SK-N-SH (cell line): Measurements from ENCODE around the gene SLC49A3.

Experiments
- ELF1 ChIP-seq: IDR thresholded peaks from 2 replicates; pipeline ENCODE4 v1.4.0; 2012
- EP300 ChIP-seq, 2 experiments: IDR thresholded peaks; 2 replicates each; pipeline versions ENCODE4 v1.4.0 to v1.6.1; 2012; ENCODE audit warnings: borderline replicate concordance in 1 of 2, low read depth in 1 of 2, low read length in 1 of 2
- JUND ChIP-seq: IDR thresholded peaks from 2 replicates; pipeline ENCODE4 v1.4.0; 2012
- NFIC ChIP-seq: IDR thresholded peaks from 2 replicates; pipeline ENCODE4 v1.4.0; 2012; ENCODE audit warnings: borderline replicate concordance
- RFX5 ChIP-seq: IDR thresholded peaks from 2 replicates; pipeline ENCODE4 v1.6.1; 2012; ENCODE audit warnings: mild to moderate bottlenecking, improper control_type of control experiment, low read length
- TAF1 ChIP-seq: IDR thresholded peaks from 2 replicates; pipeline ENCODE4 v1.6.1; 2012; ENCODE audit warnings: low read depth, mild to moderate bottlenecking, low read length, moderate library complexity, borderline replicate concordance
- YY1 ChIP-seq: IDR thresholded peaks from 2 replicates; pipeline ENCODE4 v1.4.0; 2012; ENCODE audit warnings: low read depth, mild to moderate bottlenecking
- ZBTB33 ChIP-seq: IDR thresholded peaks from 2 replicates; pipeline ENCODE4 v1.4.0; 2012; ENCODE audit warnings: low read depth, borderline replicate concordance
- TF ChIP-seq, protein P1 (sequence below): fragments of 200-600 bp; sonication (generic); IDR thresholded peaks from 2 replicates; pipeline ENCODE4 v1.6.1; 2017; ENCODE audit warnings: antibody characterized with exemption, mild to moderate bottlenecking, moderate library complexity
- TF ChIP-seq, protein P2 (sequence below): fragments of 150-350 bp; IDR thresholded peaks from 2 replicates; pipeline ENCODE4 v1.6.1; 2017; ENCODE audit warnings: antibody characterized with exemption, low read length, low read depth, borderline replicate concordance
- TF ChIP-seq, protein P3 (sequence below): IDR thresholded peaks from 2 replicates; pipeline ENCODE4 v1.6.1; 2012; ENCODE audit warnings: mild to moderate bottlenecking, low read depth, low read length, moderate library complexity

DNA sequence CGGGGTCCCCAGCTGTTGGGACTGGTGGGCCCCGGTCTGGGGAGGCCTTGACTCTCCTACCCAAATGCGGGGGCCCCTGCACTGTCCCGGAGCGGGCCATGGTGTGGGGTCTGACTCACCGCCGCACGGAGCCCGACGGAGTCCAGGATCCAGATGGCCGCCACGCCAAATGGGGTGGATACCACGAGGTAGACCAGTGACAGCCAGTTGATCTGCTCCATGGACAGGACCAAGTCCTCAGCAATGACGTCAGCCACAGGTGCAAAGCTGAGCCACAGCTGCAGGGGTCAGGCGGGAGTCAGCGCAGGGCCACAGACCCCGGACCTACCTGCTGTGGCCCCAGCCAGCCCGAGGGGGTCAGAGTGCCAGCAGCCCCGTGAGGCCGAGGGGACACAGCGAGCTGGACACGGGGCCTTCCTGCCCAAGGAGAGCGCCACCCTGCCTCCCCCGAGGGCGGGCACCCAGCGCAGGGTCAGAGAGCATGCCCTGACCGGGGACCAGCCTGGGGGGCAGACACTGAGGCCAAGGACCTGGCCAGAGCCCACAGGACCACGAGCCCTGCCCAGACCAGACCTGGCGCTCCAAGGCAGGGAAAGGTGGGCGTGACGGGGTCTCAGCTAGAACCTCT lies 2.4 kb downstream of the SLC49A3 start:
- TF ChIP-seq, protein P1, sequence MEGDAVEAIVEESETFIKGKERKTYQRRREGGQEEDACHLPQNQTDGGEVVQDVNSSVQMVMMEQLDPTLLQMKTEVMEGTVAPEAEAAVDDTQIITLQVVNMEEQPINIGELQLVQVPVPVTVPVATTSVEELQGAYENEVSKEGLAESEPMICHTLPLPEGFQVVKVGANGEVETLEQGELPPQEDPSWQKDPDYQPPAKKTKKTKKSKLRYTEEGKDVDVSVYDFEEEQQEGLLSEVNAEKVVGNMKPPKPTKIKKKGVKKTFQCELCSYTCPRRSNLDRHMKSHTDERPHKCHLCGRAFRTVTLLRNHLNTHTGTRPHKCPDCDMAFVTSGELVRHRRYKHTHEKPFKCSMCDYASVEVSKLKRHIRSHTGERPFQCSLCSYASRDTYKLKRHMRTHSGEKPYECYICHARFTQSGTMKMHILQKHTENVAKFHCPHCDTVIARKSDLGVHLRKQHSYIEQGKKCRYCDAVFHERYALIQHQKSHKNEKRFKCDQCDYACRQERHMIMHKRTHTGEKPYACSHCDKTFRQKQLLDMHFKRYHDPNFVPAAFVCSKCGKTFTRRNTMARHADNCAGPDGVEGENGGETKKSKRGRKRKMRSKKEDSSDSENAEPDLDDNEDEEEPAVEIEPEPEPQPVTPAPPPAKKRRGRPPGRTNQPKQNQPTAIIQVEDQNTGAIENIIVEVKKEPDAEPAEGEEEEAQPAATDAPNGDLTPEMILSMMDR: no peak
- TF ChIP-seq, protein P2, sequence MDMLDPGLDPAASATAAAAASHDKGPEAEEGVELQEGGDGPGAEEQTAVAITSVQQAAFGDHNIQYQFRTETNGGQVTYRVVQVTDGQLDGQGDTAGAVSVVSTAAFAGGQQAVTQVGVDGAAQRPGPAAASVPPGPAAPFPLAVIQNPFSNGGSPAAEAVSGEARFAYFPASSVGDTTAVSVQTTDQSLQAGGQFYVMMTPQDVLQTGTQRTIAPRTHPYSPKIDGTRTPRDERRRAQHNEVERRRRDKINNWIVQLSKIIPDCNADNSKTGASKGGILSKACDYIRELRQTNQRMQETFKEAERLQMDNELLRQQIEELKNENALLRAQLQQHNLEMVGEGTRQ: no peak
- no peak for TF ChIP-seq JUND
- no peak for TF ChIP-seq ELF1
- no peak for TF ChIP-seq RFX5
- TF ChIP-seq, protein P3, sequence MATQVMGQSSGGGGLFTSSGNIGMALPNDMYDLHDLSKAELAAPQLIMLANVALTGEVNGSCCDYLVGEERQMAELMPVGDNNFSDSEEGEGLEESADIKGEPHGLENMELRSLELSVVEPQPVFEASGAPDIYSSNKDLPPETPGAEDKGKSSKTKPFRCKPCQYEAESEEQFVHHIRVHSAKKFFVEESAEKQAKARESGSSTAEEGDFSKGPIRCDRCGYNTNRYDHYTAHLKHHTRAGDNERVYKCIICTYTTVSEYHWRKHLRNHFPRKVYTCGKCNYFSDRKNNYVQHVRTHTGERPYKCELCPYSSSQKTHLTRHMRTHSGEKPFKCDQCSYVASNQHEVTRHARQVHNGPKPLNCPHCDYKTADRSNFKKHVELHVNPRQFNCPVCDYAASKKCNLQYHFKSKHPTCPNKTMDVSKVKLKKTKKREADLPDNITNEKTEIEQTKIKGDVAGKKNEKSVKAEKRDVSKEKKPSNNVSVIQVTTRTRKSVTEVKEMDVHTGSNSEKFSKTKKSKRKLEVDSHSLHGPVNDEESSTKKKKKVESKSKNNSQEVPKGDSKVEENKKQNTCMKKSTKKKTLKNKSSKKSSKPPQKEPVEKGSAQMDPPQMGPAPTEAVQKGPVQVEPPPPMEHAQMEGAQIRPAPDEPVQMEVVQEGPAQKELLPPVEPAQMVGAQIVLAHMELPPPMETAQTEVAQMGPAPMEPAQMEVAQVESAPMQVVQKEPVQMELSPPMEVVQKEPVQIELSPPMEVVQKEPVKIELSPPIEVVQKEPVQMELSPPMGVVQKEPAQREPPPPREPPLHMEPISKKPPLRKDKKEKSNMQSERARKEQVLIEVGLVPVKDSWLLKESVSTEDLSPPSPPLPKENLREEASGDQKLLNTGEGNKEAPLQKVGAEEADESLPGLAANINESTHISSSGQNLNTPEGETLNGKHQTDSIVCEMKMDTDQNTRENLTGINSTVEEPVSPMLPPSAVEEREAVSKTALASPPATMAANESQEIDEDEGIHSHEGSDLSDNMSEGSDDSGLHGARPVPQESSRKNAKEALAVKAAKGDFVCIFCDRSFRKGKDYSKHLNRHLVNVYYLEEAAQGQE: no peak
- TF ChIP-seq EP300 (IDR thresholded peaks at IDR 0.05; ENCODE audit: borderline replicate concordance in 1 of 2, low read depth in 1 of 2, low read length in 1 of 2): no peak
- no peak for TF ChIP-seq NFIC
- TF ChIP-seq TAF1: no peak
- TF ChIP-seq YY1: no peak
- TF ChIP-seq ZBTB33: no peak
